Measurements from ENCODE around the gene SLC35F4.

Gene SLC35F4

GRCh38 chr14:57847706-57848105 is 18.2 kb downstream of the SLC35F4 start:
- Histone ChIP-seq H3K27me3 (ENCODE audit: insufficient read depth, poor library complexity, severe bottlenecking) (no peaks in the 10 kb centered on the region), H3K27ac (replicated peaks) (no peak overlapping the region), H3K4me3 (replicated peaks; ENCODE audit: insufficient read depth, low read length) (no peak overlapping the region)
- TF ChIP-seq SPI1 (IDR thresholded peaks at IDR 0.05; ENCODE audit: borderline replicate concordance, low read depth) (no peak), GABPA (IDR thresholded peaks at IDR 0.05; ENCODE audit: low read depth) (no peak), POLR2AphosphoS5 (IDR thresholded peaks at IDR 0.05; ENCODE audit: low read depth) (no peak)
- TF ChIP-seq, protein P1, sequence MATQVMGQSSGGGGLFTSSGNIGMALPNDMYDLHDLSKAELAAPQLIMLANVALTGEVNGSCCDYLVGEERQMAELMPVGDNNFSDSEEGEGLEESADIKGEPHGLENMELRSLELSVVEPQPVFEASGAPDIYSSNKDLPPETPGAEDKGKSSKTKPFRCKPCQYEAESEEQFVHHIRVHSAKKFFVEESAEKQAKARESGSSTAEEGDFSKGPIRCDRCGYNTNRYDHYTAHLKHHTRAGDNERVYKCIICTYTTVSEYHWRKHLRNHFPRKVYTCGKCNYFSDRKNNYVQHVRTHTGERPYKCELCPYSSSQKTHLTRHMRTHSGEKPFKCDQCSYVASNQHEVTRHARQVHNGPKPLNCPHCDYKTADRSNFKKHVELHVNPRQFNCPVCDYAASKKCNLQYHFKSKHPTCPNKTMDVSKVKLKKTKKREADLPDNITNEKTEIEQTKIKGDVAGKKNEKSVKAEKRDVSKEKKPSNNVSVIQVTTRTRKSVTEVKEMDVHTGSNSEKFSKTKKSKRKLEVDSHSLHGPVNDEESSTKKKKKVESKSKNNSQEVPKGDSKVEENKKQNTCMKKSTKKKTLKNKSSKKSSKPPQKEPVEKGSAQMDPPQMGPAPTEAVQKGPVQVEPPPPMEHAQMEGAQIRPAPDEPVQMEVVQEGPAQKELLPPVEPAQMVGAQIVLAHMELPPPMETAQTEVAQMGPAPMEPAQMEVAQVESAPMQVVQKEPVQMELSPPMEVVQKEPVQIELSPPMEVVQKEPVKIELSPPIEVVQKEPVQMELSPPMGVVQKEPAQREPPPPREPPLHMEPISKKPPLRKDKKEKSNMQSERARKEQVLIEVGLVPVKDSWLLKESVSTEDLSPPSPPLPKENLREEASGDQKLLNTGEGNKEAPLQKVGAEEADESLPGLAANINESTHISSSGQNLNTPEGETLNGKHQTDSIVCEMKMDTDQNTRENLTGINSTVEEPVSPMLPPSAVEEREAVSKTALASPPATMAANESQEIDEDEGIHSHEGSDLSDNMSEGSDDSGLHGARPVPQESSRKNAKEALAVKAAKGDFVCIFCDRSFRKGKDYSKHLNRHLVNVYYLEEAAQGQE (IDR thresholded peaks at IDR 0.05; ENCODE audit: insufficient replicate concordance, low read depth) = no peak
- TF ChIP-seq, protein P2, sequence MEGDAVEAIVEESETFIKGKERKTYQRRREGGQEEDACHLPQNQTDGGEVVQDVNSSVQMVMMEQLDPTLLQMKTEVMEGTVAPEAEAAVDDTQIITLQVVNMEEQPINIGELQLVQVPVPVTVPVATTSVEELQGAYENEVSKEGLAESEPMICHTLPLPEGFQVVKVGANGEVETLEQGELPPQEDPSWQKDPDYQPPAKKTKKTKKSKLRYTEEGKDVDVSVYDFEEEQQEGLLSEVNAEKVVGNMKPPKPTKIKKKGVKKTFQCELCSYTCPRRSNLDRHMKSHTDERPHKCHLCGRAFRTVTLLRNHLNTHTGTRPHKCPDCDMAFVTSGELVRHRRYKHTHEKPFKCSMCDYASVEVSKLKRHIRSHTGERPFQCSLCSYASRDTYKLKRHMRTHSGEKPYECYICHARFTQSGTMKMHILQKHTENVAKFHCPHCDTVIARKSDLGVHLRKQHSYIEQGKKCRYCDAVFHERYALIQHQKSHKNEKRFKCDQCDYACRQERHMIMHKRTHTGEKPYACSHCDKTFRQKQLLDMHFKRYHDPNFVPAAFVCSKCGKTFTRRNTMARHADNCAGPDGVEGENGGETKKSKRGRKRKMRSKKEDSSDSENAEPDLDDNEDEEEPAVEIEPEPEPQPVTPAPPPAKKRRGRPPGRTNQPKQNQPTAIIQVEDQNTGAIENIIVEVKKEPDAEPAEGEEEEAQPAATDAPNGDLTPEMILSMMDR (IDR thresholded peaks at IDR 0.05; ENCODE audit: insufficient read depth, low read length) = no peak
- DNase-seq (ENCODE audit: low read depth in 1 of 2, low spot score in 1 of 2) = no peak

DNA sequence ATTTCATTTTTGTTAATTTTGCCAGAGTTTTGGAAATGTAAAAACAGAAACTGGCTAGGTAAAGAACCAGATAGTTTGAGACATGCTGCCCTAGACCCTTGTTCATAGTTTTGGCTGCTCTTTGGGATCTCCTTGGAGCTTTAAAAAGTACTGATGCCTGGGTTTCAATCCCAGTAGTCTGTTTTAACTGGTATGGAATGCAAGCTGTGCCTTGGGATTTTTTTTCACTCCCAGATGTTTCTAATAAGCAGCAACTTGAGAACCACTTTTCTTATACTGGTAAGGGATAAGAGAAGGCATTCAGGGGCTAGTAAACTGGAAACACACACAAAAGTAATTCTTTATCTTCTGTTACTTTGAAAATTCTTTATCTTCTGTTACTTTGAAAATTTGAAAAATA is 18.8 kb downstream of the SLC35F4 start:
- no peak for DNase-seq (ENCODE audit: low read depth in 1 of 2, low spot score in 1 of 2)
- no peak overlapping the region for H3K4me3 ChIP-seq (replicated peaks; ENCODE audit: insufficient read depth, low read length)
- TF ChIP-seq POLR2AphosphoS5 (IDR thresholded peaks at IDR 0.05; ENCODE audit: low read depth) (no peak), SPI1 (IDR thresholded peaks at IDR 0.05; ENCODE audit: borderline replicate concordance, low read depth) (no peak), GABPA (IDR thresholded peaks at IDR 0.05; ENCODE audit: low read depth) (no peak)
- TF ChIP-seq, protein P1 (IDR thresholded peaks at IDR 0.05; ENCODE audit: insufficient replicate concordance, low read depth) = no peak
- TF ChIP-seq, protein P2 (IDR thresholded peaks at IDR 0.05; ENCODE audit: insufficient read depth, low read length) = no peak
- no peak overlapping the region for H3K27ac ChIP-seq (replicated peaks)
- H3K27me3 ChIP-seq (ENCODE audit: insufficient read depth, poor library complexity, severe bottlenecking) = no peaks in the 10 kb centered on the region

- Histone ChIP-seq H3K27me3 (ENCODE audit: insufficient read depth, poor library complexity, severe bottlenecking) (no peaks in the 10 kb centered on the region), H3K27ac (replicated peaks) (no peak overlapping the region), H3K4me3 (replicated peaks; ENCODE audit: insufficient read depth, low read length) (no peak overlapping the region)
- TF ChIP-seq GABPA (IDR thresholded peaks at IDR 0.05; ENCODE audit: low read depth) = no peak
- no peak for TF ChIP-seq SPI1 (IDR thresholded peaks at IDR 0.05; ENCODE audit: borderline replicate concordance, low read depth)
- no peak for TF ChIP-seq POLR2AphosphoS5 (IDR thresholded peaks at IDR 0.05; ENCODE audit: low read depth)
- no peak for DNase-seq (ENCODE audit: low read depth in 1 of 2, low spot score in 1 of 2)
These were observed 19.3 kb downstream of the SLC35F4 start for GRCh38 chr14:57846596-57846995.

- Histone ChIP-seq H3K4me3 (replicated peaks; ENCODE audit: insufficient read depth, low read length) (no peak overlapping the region), H3K27ac (replicated peaks) (no peak overlapping the region), H3K27me3 (ENCODE audit: insufficient read depth, poor library complexity, severe bottlenecking) (no peaks in the 10 kb centered on the region)
- TF ChIP-seq POLR2AphosphoS5 (IDR thresholded peaks at IDR 0.05; ENCODE audit: low read depth) = no peak
- TF ChIP-seq, protein P1 (IDR thresholded peaks at IDR 0.05; ENCODE audit: insufficient replicate concordance, low read depth) = no peak
- DNase-seq (ENCODE audit: low read depth in 1 of 2, low spot score in 1 of 2) = no peak
These were observed 19.9 kb downstream of the SLC35F4 start for GRCh38 chr14:57845802-57846531.
